ENCODE data around the gene GLRX5. TPM values are rescaled to one million over a fixed set of nuclear protein-coding genes. Genes with fewer than 3 reads are reported as not detected.

GLRX5 gene
- total and polyA plus RNA-seq, 10 donors, result 18.2 to 48.4 (median 28.2) TPM

- WGBS, 5 donors, result 65 to 81% (median 72%) methylated on average over 18 of the region's 18 CpGs
- DNase-seq, result no peak
- intact Hi-C loops (cut with DNase I; ENCODE audit: low total_unique reads), result loop anchor here (10.0 kb wide), 1 partner anchor 712 kb away; no protein-coding TSS in a partner anchor
- H3K27ac ChIP-seq, result no peak overlapping the region
- H3K36me3 ChIP-seq, result no peaks in the 10 kb centered on the region
- peak overlapping the region in 5 of 8 donors; percentile 5 to 59 (median 12) for H3K4me3 ChIP-seq
- no peaks in the 10 kb centered on the region for H3K9me3 ChIP-seq
- peaks cover 0 to 12% (median 0%) of the 10 kb centered on the region in 7 donors for H3K27me3 ChIP-seq (replicated peaks in 1 of 7)
- peaks cover 0 to 22% (median 3%) of the 10 kb centered on the region in 6 donors for H3K4me1 ChIP-seq
- TF ChIP-seq POLR2A (IDR thresholded peaks at IDR 0.05), result no peak
- TF ChIP-seq CTCF (IDR thresholded peaks at IDR 0.05 in 8 of 11, conservative IDR thresholded peaks at IDR 0.05 in 3 of 11), result no peak
- TF ChIP-seq POLR2AphosphoS5 (IDR thresholded peaks at IDR 0.05), result no peak
Measured at GRCh38 chr14:95562892-95563685, 28.2 kb downstream of the GLRX5 start.

GRCh38 chr14:95564060-95564459, 29.2 kb downstream of the GLRX5 start:
- 69 to 91% (median 80%) methylated on average over 4 of the region's 4 CpGs for whole genome bisulfite sequencing, 5 donors
- Histone ChIP-seq H3K27ac (no peak overlapping the region), H3K27me3 (replicated peaks in 1 of 7) (peaks cover 0 to 12% (median 0%) of the 10 kb centered on the region in 7 donors), H3K4me1 (peaks cover 0 to 22% (median 3%) of the 10 kb centered on the region in 6 donors), H3K9me3 (no peaks in the 10 kb centered on the region), H3K4me3 (no peak overlapping the region), H3K36me3 (no peaks in the 10 kb centered on the region)
- DNase-seq, result no peak
- no peak for TF ChIP-seq POLR2AphosphoS5 (IDR thresholded peaks at IDR 0.05)
- no peak for TF ChIP-seq CTCF (IDR thresholded peaks at IDR 0.05 in 8 of 11, conservative IDR thresholded peaks at IDR 0.05 in 3 of 11)
- no peak for TF ChIP-seq POLR2A (IDR thresholded peaks at IDR 0.05)
- intact Hi-C loops (cut with DNase I; ENCODE audit: low total_unique reads), result loop anchor here (10.0 kb wide), 1 partner anchor 711 kb away; no protein-coding TSS in a partner anchor

- Histone ChIP-seq H3K4me3 (no peak overlapping the region), H3K36me3 (no peaks in the 10 kb centered on the region), H3K9me3 (no peaks in the 10 kb centered on the region), H3K27ac (no peak overlapping the region), H3K27me3 (replicated peaks in 1 of 7) (peaks cover 0 to 16% (median 0%) of the 10 kb centered on the region in 7 donors), H3K4me1 (no peaks in the 10 kb centered on the region)
- intact Hi-C loops (cut with DNase I; ENCODE audit: low total_unique reads), result loop anchor here (10.0 kb wide), 1 partner anchor 705 kb away; no protein-coding TSS in a partner anchor
- no peak for DNase-seq
- 74 to 89% (median 77%) methylated on average over 3 of the region's 3 CpGs for WGBS, 5 donors
- TF ChIP-seq CTCF (IDR thresholded peaks at IDR 0.05 in 8 of 11, conservative IDR thresholded peaks at IDR 0.05 in 3 of 11), result no peak
- TF ChIP-seq POLR2AphosphoS5 (IDR thresholded peaks at IDR 0.05), result no peak
- no peak for TF ChIP-seq POLR2A (IDR thresholded peaks at IDR 0.05)
Measured at GRCh38 chr14:95569440-95569839, 34.6 kb downstream of the GLRX5 start.

GRCh38 chr14:95573313-95573712, 38.5 kb downstream of the GLRX5 start:
- intact Hi-C loops (cut with DNase I; ENCODE audit: low total_unique reads), result no loop called here
- DNase-seq, result no peak
- TF ChIP-seq POLR2A (IDR thresholded peaks at IDR 0.05) (no peak), CTCF (IDR thresholded peaks at IDR 0.05 in 8 of 11, conservative IDR thresholded peaks at IDR 0.05 in 3 of 11) (no peak), POLR2AphosphoS5 (IDR thresholded peaks at IDR 0.05) (no peak)
- Histone ChIP-seq H3K27ac (no peak overlapping the region), H3K36me3 (no peaks in the 10 kb centered on the region), H3K27me3 (replicated peaks in 1 of 7) (peaks cover 0 to 45% (median 0%) of the 10 kb centered on the region in 7 donors), H3K4me1 (peaks cover 0 to 10% (median 5%) of the 10 kb centered on the region in 6 donors), H3K4me3 (no peak overlapping the region), H3K9me3 (no peaks in the 10 kb centered on the region)
- WGBS, 5 donors, result 94 to 99% (median 95%) methylated on average over 7 of the region's 7 CpGs

All from spleen (tissue), 11 donors.